ENCODE results near the gene MEGF6. TPM values are rescaled to one million over a fixed set of nuclear protein-coding genes. Genes with fewer than 3 reads are reported as not detected.
A peak's percentile ranks its signal among the peaks of the same experiment; 100 is the strongest.

Gene MEGF6
- total and polyA plus RNA-seq, 2 donors (not counting 3 experiments of a cell fraction or from before 2014, with no cell fraction given) = 22.5 to 63.7 TPM

DNA sequence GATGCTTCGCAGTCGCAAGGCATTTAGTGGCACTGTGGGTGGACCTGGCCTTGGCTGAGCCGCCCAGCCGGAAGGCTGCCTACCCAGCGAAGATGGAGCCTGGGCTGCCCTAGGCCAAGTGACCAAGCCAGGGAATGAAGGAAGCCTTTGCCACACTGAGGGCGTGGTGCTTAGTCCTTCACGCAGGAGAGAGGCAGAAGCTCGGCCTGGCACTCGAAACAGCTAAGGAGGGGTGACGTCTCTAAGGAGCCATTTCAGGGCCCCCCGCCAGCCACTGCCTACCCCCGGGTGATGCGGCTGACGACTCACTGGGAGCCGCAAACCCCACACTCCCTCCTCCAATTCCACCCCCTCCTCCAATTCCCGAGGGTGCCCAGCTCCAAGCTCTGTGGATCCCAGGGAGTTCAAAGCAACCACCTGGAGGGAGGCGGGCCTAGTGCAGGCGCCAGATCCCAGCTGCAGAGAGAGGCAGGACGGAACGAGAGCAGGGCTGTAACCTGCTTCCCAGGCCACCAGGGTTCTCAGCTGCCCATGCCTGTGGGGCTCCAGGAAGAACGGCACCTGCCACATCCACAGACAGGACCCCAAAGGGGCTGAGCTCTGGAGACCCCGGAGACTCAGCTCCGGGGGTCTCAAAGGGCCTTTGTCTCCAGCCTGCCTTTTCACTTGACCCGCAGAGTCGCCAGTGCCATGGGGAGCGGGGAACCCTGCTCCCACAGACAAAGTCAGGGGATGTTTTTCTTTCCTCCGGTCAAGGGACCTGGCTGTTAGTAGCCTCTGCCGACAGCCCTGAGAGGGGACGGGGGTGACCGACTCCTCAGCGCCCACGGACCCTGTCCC is 81.0 kb downstream of the MEGF6 start:
- peak overlapping the region; percentile 72 for H3K9ac ChIP-seq (replicated peaks; ENCODE audit: extremely low read depth, insufficient read depth, low read length)
- BruUV-seq (replicated peaks) = TSS peak; percentile 35
- H2AFZ ChIP-seq (ENCODE audit: low read depth, low read length) = peak overlapping the region; percentile 68

More for the DNA sequence above, 81.0 kb downstream of the MEGF6 start:
- Histone ChIP-seq H3K27ac (ENCODE audit: insufficient read depth, low read depth, low read length) (peak overlapping the region; percentile 12), H4K20me1 (replicated peaks; ENCODE audit: control insufficient read depth, extremely low read depth, insufficient read depth, low read length) (no peaks in the 10 kb centered on the region), H3K9me3 (replicated peaks; ENCODE audit: control insufficient read depth, insufficient read depth, low read length) (no peaks in the 10 kb centered on the region), H3K9me1 (replicated peaks; ENCODE audit: control insufficient read depth, extremely low read depth, insufficient read depth, low read length) (no peaks in the 10 kb centered on the region), H3K4me3 (replicated peaks in 1 of 3; ENCODE audit: insufficient read depth in 1 of 3, low read depth in 1 of 3, low read length in 3 of 3) (peak overlapping the region; percentile 50 to 89 (median 77)), H3K36me3 (ENCODE audit: control insufficient read depth in 2 of 2, extremely low read depth in 1 of 2, insufficient read depth in 2 of 2, low read length in 2 of 2) (no peaks in the 10 kb centered on the region), H3K27me3 (ENCODE audit: control insufficient read depth in 2 of 2, insufficient read depth in 2 of 2, low read length in 2 of 2) (no peaks in the 10 kb centered on the region), H3K4me2 (ENCODE audit: insufficient read depth, low read length) (peak overlapping the region; percentile 91), H3K4me1 (ENCODE audit: control insufficient read depth, extremely low read depth, insufficient read depth, low read length) (peaks cover 11% of the 10 kb centered on the region), H3K79me2 (ENCODE audit: control insufficient read depth, insufficient read depth, low read length) (peaks cover 4% of the 10 kb centered on the region)
- TF ChIP-seq POLR2AphosphoS5 (IDR thresholded peaks at IDR 0.05; ENCODE audit: insufficient read depth, low read depth, low read length) (no peak), EZH2 (IDR thresholded peaks at IDR 0.05; ENCODE audit: borderline replicate concordance, low read depth, low read length, severe bottlenecking) (no peak), POLR2A (IDR thresholded peaks at IDR 0.05; ENCODE audit: low read depth, low read length) (no peak), GATA2 (IDR thresholded peaks at IDR 0.05; ENCODE audit: insufficient read depth, insufficient read length, low read depth, low read length) (no peak), MAX (IDR thresholded peaks at IDR 0.05; ENCODE audit: insufficient read depth, insufficient read length) (no peak), JUN (IDR thresholded peaks at IDR 0.05; ENCODE audit: borderline replicate concordance, insufficient read depth, insufficient read length, low read depth) (no peak), CTCF (IDR thresholded peaks at IDR 0.05; ENCODE audit: extremely low read depth in 1 of 2, insufficient read depth in 1 of 2, low read depth in 1 of 2, low read length in 2 of 2) (no peak), MYC (IDR thresholded peaks at IDR 0.05; ENCODE audit: low read depth, low read length) (no peak), FOS (IDR thresholded peaks at IDR 0.05; ENCODE audit: borderline replicate concordance, insufficient read depth, low read length) (no peak)
- FAIRE-seq (peak; percentile 43), DNase-seq (ENCODE audit: low read depth, low spot score) (peak; percentile 14)
- ChIA-PET POLR2A (no interaction called here), CTCF (interaction anchor here (0.9 to 3.0 kb wide), 7 partner anchors 12 to 194 kb away, joined by 3 to 12 read pairs (median 6); no protein-coding TSS in a partner anchor)
- dilution Hi-C loops (cut with MboI; ENCODE audit: extremely low pct_ligation_motif_present, low sequenced_read_pairs) (no loop called here), intact Hi-C loops (cut with micrococcal nuclease) (loop anchor here (1.0 kb wide), 1 partner anchor 26 kb away; no protein-coding TSS in a partner anchor)

Measured in endothelial cell of umbilical vein (primary cell).